GM12878 (cell line): ENCODE results near the gene NACAD. TPM values are rescaled to one million over a fixed set of nuclear protein-coding genes. Genes with fewer than 3 reads are reported as not detected.

Source experiments
- EZH2 ChIP-seq: IDR thresholded peaks from 2 replicates; pipeline ENCODE4 v1.6.1; 2012; ENCODE audit warnings: low read depth, mild to moderate bottlenecking, control low read depth, inconsistent platforms, low read length, borderline replicate concordance; ENCODE audit not compliant: control insufficient read depth
- MXI1 ChIP-seq: fragments of 150-350 bp; IDR thresholded peaks from 2 replicates; pipeline ENCODE4 v1.6.1; 2011; ENCODE audit warnings: low read depth, mild to moderate bottlenecking, inconsistent platforms, low read length, improper control_type of control experiment
- NFYB ChIP-seq: IDR thresholded peaks from 2 replicates; pipeline ENCODE4 v1.6.1; 2011; ENCODE audit warnings: low read depth, mild to moderate bottlenecking, low read length, improper control_type of control experiment, moderate library complexity; ENCODE audit not compliant: insufficient read depth
- SIX5 ChIP-seq: IDR thresholded peaks from 2 replicates; pipeline ENCODE4 v1.6.1; 2011; ENCODE audit warnings: mild to moderate bottlenecking, low read depth, low read length, moderate library complexity; ENCODE audit not compliant: severe bottlenecking
- YY1 ChIP-seq: IDR thresholded peaks from 2 replicates; pipeline ENCODE4 v1.6.1; 2011; ENCODE audit warnings: low read depth, mild to moderate bottlenecking, low read length
- ZBED1 ChIP-seq: IDR thresholded peaks from 2 replicates; pipeline ENCODE4 v1.6.1; 2016; ENCODE audit warnings: borderline replicate concordance
- ZNF622 ChIP-seq: fragments of 450-650 bp; IDR thresholded peaks from 2 replicates; pipeline ENCODE4 v1.6.1; 2017; ENCODE audit warnings: mild to moderate bottlenecking, inconsistent platforms
- polyA plus RNA-seq, 11 experiments: library from polyadenylated mRNA; depleted of rRNA in 4 of 11; unstranded in 6 of 11; stranded (reverse) in 5 of 11; fragments of >200 nt; fragmentation: Nextera tagmentation in 4 of 11; fragmentation: Illumina TruSeq in 1 of 11; extraction: Ambion mirVana in 4 of 11; extraction: Trizol in 1 of 11; gene quantifications; 1 replicate in 1 of 11; 2 replicates in 10 of 11; pipeline versions ENCODE4 v1.2.1 to v1.2.3, GENCODE V29; 2011 to 2016; ENCODE audit warnings: inconsistent platforms in 2 of 11, missing spikeins in 2 of 11, low read depth in 1 of 11
- total RNA-seq, 4 experiments: library from RNA; depleted of rRNA in 3 of 4; stranded (reverse); fragments of >200 nt in 3 of 4; fragmentation: Illumina TruSeq in 1 of 4; extraction: Trizol in 1 of 4; gene quantifications; 2 replicates each; pipeline versions ENCODE4 v1.2.1 to v1.2.3, GENCODE V29; 2013 to 2021
- TF ChIP-seq, protein P1 (sequence below): fragments of 450-650 bp; IDR thresholded peaks from 2 replicates; pipeline ENCODE4 v1.6.1; 2017; ENCODE audit warnings: antibody characterized with exemption, mild to moderate bottlenecking, moderate library complexity
- TF ChIP-seq, protein P2 (sequence below): fragments of 450-650 bp; IDR thresholded peaks from 2 replicates; pipeline ENCODE4 v1.6.1; 2016; ENCODE audit warnings: mild to moderate bottlenecking, moderate library complexity, borderline replicate concordance
- TF ChIP-seq, protein P3 (sequence below): IDR thresholded peaks from 2 replicates; pipeline ENCODE4 v1.6.1; 2012; ENCODE audit warnings: low read depth, low read length, improper control_type of control experiment

The NACAD gene
- total and polyA plus RNA-seq, 10 of the 15 experiments (the other 5 are each of a cell fraction or from before 2014, with no cell fraction given) = not detected

DNA sequence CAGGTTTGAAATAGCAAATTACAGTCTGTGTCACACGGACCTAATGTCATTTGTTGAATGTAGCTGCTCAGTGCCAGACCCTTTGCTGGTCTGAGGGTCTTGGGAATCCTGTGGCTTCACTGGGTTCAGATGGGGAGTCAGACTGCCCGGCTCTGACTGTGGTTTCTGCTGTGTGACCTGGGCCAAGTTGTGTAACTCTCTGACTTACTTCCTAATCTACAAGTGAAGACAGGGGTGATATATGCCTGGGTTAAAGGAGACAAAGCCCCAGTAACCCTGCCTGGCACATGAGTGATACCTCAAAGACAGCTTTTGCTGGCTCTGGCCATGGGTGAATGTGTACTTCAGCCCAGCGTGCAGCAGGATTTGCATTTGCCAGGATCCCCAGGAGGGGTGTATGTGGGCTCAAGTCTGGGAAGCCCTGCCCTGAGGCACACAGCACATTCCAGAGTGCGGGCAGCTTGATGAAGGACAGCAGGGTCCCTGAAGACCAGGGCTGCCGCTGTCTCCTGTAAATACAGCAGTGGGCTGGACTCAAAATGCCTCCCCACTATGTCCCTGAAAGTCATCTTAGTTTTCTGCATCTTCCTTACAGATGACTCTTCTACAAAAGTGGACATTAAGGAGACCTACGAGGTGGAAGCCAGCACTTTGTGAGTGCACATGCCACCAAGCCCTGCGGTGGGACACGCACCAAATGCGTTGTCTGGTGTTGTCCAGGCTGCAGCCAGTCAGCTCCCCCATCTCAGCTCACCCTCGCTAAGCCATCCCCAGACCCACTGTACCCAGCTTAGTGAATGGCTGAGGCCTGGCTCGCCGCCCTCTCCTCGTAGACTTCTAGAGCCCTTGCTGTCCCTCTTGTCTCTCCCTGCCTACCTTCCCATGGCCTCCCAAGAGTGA is 16.4 kb downstream of the NACAD start (continued):
- TF ChIP-seq, protein P1, sequence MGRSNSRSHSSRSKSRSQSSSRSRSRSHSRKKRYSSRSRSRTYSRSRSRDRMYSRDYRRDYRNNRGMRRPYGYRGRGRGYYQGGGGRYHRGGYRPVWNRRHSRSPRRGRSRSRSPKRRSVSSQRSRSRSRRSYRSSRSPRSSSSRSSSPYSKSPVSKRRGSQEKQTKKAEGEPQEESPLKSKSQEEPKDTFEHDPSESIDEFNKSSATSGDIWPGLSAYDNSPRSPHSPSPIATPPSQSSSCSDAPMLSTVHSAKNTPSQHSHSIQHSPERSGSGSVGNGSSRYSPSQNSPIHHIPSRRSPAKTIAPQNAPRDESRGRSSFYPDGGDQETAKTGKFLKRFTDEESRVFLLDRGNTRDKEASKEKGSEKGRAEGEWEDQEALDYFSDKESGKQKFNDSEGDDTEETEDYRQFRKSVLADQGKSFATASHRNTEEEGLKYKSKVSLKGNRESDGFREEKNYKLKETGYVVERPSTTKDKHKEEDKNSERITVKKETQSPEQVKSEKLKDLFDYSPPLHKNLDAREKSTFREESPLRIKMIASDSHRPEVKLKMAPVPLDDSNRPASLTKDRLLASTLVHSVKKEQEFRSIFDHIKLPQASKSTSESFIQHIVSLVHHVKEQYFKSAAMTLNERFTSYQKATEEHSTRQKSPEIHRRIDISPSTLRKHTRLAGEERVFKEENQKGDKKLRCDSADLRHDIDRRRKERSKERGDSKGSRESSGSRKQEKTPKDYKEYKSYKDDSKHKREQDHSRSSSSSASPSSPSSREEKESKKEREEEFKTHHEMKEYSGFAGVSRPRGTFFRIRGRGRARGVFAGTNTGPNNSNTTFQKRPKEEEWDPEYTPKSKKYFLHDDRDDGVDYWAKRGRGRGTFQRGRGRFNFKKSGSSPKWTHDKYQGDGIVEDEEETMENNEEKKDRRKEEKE = no peak
- TF ChIP-seq ZBED1 (no peak), EZH2 (no peak), MXI1 (no peak), ZNF622 (no peak), NFYB (no peak), YY1 (no peak), SIX5 (no peak)
- TF ChIP-seq, protein P2, sequence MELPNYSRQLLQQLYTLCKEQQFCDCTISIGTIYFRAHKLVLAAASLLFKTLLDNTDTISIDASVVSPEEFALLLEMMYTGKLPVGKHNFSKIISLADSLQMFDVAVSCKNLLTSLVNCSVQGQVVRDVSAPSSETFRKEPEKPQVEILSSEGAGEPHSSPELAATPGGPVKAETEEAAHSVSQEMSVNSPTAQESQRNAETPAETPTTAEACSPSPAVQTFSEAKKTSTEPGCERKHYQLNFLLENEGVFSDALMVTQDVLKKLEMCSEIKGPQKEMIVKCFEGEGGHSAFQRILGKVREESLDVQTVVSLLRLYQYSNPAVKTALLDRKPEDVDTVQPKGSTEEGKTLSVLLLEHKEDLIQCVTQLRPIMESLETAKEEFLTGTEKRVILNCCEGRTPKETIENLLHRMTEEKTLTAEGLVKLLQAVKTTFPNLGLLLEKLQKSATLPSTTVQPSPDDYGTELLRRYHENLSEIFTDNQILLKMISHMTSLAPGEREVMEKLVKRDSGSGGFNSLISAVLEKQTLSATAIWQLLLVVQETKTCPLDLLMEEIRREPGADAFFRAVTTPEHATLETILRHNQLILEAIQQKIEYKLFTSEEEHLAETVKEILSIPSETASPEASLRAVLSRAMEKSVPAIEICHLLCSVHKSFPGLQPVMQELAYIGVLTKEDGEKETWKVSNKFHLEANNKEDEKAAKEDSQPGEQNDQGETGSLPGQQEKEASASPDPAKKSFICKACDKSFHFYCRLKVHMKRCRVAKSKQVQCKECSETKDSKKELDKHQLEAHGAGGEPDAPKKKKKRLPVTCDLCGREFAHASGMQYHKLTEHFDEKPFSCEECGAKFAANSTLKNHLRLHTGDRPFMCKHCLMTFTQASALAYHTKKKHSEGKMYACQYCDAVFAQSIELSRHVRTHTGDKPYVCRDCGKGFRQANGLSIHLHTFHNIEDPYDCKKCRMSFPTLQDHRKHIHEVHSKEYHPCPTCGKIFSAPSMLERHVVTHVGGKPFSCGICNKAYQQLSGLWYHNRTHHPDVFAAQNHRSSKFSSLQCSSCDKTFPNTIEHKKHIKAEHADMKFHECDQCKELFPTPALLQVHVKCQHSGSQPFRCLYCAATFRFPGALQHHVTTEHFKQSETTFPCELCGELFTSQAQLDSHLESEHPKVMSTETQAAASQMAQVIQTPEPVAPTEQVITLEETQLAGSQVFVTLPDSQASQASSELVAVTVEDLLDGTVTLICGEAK = no peak
- TF ChIP-seq, protein P3, sequence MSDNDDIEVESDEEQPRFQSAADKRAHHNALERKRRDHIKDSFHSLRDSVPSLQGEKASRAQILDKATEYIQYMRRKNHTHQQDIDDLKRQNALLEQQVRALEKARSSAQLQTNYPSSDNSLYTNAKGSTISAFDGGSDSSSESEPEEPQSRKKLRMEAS = no peak
